ENCODE results near the gene RPS23.

Gene RPS23

GRCh38 chr5:82246960-82247574 is 31.1 kb downstream of the RPS23 start:
- H3K9me3 ChIP-seq (ENCODE audit: control insufficient read depth, low read length) = no peaks in the 10 kb centered on the region

DNA sequence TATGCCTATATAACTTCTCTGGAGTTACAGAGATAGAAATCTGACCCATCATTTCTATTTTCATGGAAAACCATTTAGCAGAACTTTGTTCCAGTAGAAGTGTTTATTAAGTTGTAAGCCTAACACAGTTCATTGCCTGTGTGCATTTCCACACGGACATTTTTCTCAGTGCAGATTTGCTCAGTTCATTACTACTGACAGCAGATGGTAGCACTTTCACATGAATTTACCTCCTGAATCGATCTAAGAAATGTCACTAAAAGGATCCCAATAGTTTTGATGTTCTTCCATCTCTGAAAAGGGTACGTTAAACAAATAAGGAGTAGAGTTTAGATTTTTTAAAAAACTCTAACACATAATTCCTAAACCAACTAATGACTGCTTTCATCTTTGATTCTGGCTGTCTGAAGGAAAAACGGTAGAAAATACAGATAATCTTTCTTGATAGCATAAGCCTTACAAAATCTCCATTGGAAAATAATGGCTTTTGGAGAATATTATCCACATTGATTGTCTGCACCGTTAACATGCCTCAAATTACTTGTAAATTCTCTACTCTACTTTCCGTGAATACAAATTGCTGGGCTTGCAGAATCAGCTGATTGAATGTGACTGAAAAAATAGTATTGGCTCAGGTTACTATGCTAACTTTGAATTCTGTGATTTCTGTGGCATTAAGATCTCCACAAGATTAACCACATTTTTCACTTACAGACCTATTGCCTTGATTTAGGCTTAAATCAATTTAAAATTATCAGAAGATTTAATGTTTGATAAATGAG is 33.1 kb downstream of the RPS23 start:
- Histone ChIP-seq H3K4me1 (ENCODE audit: control insufficient read depth, insufficient read depth, low read length) (no peaks in the 10 kb centered on the region), H3K4me3 (ENCODE audit: insufficient read depth, low read depth, low read length) (no peak overlapping the region), H3K27ac (ENCODE audit: insufficient read depth, low read depth, low read length, poor library complexity, severe bottlenecking) (no peak overlapping the region), H3K9me3 (ENCODE audit: control insufficient read depth, low read length) (no peaks in the 10 kb centered on the region), H3K36me3 (ENCODE audit: control insufficient read depth, insufficient read depth, low read length) (no peaks in the 10 kb centered on the region), H3K27me3 (ENCODE audit: control insufficient read depth, insufficient read depth, low read length, poor library complexity, severe bottlenecking) (no peaks in the 10 kb centered on the region)
- WGBS, 2 experiments = 87 to 88% methylated on average over 4 to 6 of the region's 6 CpGs

More at GRCh38 chr5:82246960-82247574, 31.1 kb downstream of the RPS23 start:
- Histone ChIP-seq H3K4me3 (ENCODE audit: insufficient read depth, low read depth, low read length) (no peak overlapping the region), H3K36me3 (ENCODE audit: control insufficient read depth, insufficient read depth, low read length) (no peaks in the 10 kb centered on the region), H3K27ac (ENCODE audit: insufficient read depth, low read depth, low read length, poor library complexity, severe bottlenecking) (no peak overlapping the region), H3K27me3 (ENCODE audit: control insufficient read depth, insufficient read depth, low read length, poor library complexity, severe bottlenecking) (no peaks in the 10 kb centered on the region), H3K4me1 (ENCODE audit: control insufficient read depth, insufficient read depth, low read length) (no peaks in the 10 kb centered on the region)
- WGBS, 2 experiments = 91 to 96% methylated on average over 1 of the region's 1 CpG

DNA sequence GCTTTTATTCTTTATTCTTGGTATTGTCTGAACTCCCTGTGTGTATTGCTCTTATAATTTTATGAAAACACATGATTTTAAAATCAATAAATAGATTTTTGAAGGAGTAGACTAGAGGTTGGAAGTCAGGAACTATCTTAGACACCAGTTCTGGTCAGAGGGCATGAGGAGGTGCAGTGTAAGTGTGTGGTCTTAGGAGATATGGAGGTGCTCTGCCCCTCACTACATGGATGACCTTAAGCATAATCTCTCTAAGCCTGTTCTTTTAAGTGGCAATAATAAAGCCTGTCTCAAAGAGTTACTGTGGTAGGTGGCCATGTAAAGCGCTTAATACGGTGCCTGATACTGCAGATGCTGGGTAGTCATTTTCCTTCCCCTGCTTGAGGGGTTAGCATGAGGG is 34.0 kb downstream of the RPS23 start:
- Histone ChIP-seq H3K9me3 (ENCODE audit: control insufficient read depth, low read length) (no peaks in the 10 kb centered on the region), H3K27ac (ENCODE audit: insufficient read depth, low read depth, low read length, poor library complexity, severe bottlenecking) (no peak overlapping the region), H3K27me3 (ENCODE audit: control insufficient read depth, insufficient read depth, low read length, poor library complexity, severe bottlenecking) (no peaks in the 10 kb centered on the region), H3K36me3 (ENCODE audit: control insufficient read depth, insufficient read depth, low read length) (no peaks in the 10 kb centered on the region), H3K4me3 (ENCODE audit: insufficient read depth, low read depth, low read length) (no peak overlapping the region), H3K4me1 (ENCODE audit: control insufficient read depth, insufficient read depth, low read length) (no peaks in the 10 kb centered on the region)
- WGBS, 2 experiments = 95 to 97% methylated on average over 2 of the region's 2 CpGs

GRCh38 chr5:82234885-82235284 is 43.3 kb downstream of the RPS23 start:
- 82 to 86% methylated on average over 5 of the region's 5 CpGs for WGBS, 2 experiments
- no peaks in the 10 kb centered on the region for H3K36me3 ChIP-seq (ENCODE audit: control insufficient read depth, insufficient read depth, low read length)
- no peaks in the 10 kb centered on the region for H3K4me1 ChIP-seq (ENCODE audit: control insufficient read depth, insufficient read depth, low read length)
- no peaks in the 10 kb centered on the region for H3K27me3 ChIP-seq (ENCODE audit: control insufficient read depth, insufficient read depth, low read length, poor library complexity, severe bottlenecking)
- H3K4me3 ChIP-seq (ENCODE audit: insufficient read depth, low read depth, low read length) = no peak overlapping the region
- H3K27ac ChIP-seq (ENCODE audit: insufficient read depth, low read depth, low read length, poor library complexity, severe bottlenecking) = no peak overlapping the region
- H3K9me3 ChIP-seq (ENCODE audit: control insufficient read depth, low read length) = no peaks in the 10 kb centered on the region

DNA sequence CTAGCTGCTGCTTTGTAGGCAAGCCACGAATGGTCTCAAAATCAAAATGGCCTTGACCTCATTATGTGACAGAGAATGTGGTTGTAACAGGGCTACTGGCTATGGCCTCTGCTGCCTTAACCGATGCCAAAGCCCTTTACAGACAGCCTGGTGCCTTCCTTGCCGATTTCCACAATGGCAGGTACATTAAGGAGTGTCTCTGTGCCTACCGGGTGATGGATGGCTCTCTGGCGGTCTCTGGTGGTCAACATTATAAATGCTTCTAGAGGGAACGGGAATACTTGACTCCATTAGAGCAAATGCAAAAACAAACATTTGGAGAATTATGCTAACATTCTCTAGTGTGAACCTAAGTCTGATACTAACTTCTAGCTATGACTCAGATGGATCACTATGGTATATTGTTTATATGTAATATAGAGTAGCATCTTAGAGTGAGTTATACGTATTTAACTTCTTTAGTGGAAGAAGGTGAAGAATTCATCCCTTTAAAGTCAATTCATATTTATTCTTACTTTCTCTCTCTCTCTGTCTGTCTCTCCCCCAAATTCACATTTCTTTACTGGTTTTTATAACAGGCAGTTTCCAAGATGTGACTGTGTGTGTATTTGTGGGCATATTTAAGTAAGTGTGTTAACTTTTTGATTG is 52.5 kb downstream of the RPS23 start:
- Histone ChIP-seq H3K4me3 (ENCODE audit: insufficient read depth, low read depth, low read length) (no peak overlapping the region), H3K9me3 (ENCODE audit: control insufficient read depth, low read length) (no peaks in the 10 kb centered on the region), H3K27me3 (ENCODE audit: control insufficient read depth, insufficient read depth, low read length, poor library complexity, severe bottlenecking) (no peaks in the 10 kb centered on the region), H3K36me3 (ENCODE audit: control insufficient read depth, insufficient read depth, low read length) (no peaks in the 10 kb centered on the region), H3K4me1 (ENCODE audit: control insufficient read depth, insufficient read depth, low read length) (no peaks in the 10 kb centered on the region), H3K27ac (ENCODE audit: insufficient read depth, low read depth, low read length, poor library complexity, severe bottlenecking) (no peak overlapping the region)
- WGBS, 2 experiments = 29 to 33% methylated on average over 5 to 6 of the region's 7 CpGs

All from ectodermal cell (in vitro differentiated cells).